Testis (tissue), 2 donors: ENCODE results near the gene LRRC8D.

Experiments
- POLR2A ChIP-seq: fragments of 450-650 bp; IDR thresholded peaks from one replicate; pipeline ENCODE4 v1.6.1; 2017; ENCODE audit warnings: antibody characterized with exemption, mild to moderate bottlenecking, moderate library complexity
- TF ChIP-seq, protein P1 (sequence below), 3 experiments: fragments of 450-650 bp in 2 of 3; fragments of 200-600 bp in 1 of 3; sonication (generic) in 1 of 3; IDR thresholded peaks; one replicate each; pipeline ENCODE4 v1.5.1; 2016 to 2019; ENCODE audit warnings: antibody characterized with exemption in 3 of 3, mild to moderate bottlenecking in 2 of 3, moderate library complexity in 1 of 3

DNA sequence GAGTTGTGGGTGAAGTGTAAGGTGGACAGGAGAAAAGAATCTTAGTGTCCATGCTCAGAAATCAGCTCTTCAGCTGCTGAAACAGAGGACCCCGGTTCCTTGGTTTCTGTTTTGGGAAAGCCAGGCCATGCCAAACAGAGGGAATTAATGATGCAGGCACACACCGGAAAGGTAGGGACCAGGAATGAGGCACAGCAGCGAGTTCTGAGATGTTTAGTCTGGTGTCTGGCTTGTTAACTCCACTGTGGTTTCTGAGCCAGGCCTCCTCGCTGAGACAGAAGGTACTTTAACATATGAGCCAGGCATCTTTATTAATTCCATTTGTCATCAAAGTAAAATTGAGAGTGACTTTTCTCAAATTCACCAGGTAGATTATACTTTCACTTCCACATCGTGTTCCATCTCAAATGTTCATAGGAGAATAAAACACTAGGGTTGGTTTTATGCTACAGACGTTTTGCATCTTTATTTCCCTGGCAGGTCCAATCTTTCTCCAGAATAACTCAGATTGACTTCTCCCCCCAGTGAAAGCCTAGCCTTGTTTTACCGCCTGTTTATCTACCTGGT lies 23.5 kb downstream of the LRRC8D start:
- TF ChIP-seq, protein P1, sequence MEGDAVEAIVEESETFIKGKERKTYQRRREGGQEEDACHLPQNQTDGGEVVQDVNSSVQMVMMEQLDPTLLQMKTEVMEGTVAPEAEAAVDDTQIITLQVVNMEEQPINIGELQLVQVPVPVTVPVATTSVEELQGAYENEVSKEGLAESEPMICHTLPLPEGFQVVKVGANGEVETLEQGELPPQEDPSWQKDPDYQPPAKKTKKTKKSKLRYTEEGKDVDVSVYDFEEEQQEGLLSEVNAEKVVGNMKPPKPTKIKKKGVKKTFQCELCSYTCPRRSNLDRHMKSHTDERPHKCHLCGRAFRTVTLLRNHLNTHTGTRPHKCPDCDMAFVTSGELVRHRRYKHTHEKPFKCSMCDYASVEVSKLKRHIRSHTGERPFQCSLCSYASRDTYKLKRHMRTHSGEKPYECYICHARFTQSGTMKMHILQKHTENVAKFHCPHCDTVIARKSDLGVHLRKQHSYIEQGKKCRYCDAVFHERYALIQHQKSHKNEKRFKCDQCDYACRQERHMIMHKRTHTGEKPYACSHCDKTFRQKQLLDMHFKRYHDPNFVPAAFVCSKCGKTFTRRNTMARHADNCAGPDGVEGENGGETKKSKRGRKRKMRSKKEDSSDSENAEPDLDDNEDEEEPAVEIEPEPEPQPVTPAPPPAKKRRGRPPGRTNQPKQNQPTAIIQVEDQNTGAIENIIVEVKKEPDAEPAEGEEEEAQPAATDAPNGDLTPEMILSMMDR (IDR thresholded peaks at IDR 0.05) = no peak
- TF ChIP-seq POLR2A = no peak
